Measurements from ENCODE around the gene RSPH6A. TPM values are rescaled to one million over a fixed set of nuclear protein-coding genes. Genes with fewer than 3 reads are reported as not detected.
"Not testable (repeated sequence)": the region's sequence is repeated elsewhere in the genome, so short reads cannot be mapped to it uniquely, and the experiment has no call there.

Gene RSPH6A
- total RNA-seq, 4 donors from 2014 or later, result not detected

DNA sequence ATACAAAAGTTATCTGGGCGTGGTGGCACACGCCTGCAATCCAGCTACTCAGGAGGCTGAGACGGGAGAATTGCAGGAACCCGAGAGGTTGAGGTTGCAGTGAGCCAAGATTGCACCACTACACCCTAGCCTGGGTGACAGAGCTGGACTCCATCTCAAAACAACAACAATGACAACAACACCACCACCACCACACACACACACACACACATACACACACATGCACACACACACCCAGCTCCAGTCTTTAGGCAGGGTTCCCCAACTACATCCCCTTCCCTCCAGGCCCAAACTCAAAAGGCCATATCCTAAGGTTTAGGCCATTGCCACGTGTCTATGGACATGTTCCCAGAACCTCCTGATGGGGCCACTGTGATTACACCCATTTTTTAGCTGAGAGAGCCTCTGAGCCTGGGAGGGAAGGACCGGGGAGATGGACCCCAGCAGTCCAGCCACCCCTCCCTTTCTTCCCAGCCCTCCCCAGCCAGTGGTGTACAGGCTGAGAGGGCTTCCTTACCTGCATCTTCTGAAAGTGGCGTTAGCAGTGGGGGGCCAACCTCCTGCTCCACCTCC, 13.4 kb downstream of the RSPH6A start:
- intact Hi-C loops (cut with DNase I; ENCODE audit: low total_unique reads), result no loop called here

GRCh38 chr19:45800070-45800553, 15.0 kb downstream of the RSPH6A start:
- TF ChIP-seq CTCF (IDR thresholded peaks at IDR 0.05) (no peak), POLR2A (IDR thresholded peaks at IDR 0.05) (no peak)
- no peak overlapping the region for H3K4me3 ChIP-seq (ENCODE audit: low read depth, poor library complexity, severe bottlenecking)
- 76 to 77% methylated on average over 8 of the region's 8 CpGs for WGBS, 2 donors
- intact Hi-C loops (cut with DNase I; ENCODE audit: low total_unique reads), result no loop called here
- DNase-seq (ENCODE audit: low spot score in 2 of 2), result no peak

More for the DNA sequence above, 13.4 kb downstream of the RSPH6A start:
- WGBS, 2 donors, result 77 to 87% methylated on average over 7 of the region's 7 CpGs
- TF ChIP-seq CTCF (IDR thresholded peaks at IDR 0.05) (no peak), POLR2A (IDR thresholded peaks at IDR 0.05) (no peak)
- no peak for DNase-seq (ENCODE audit: low spot score in 2 of 2)
- H3K4me3 ChIP-seq (ENCODE audit: low read depth, poor library complexity, severe bottlenecking), result no peak overlapping the region

GRCh38 chr19:45799541-45799940, 15.6 kb downstream of the RSPH6A start:
- DNase-seq (ENCODE audit: low spot score in 2 of 2); H3K4me3 ChIP-seq (ENCODE audit: low read depth, poor library complexity, severe bottlenecking); intact Hi-C loops (cut with DNase I; ENCODE audit: low total_unique reads): not testable (repeated sequence)
- 52 to 57% methylated on average over 5 of the region's 5 CpGs for WGBS, 2 donors

GRCh38 chr19:45798995-45799517, 16.1 kb downstream of the RSPH6A start:
- intact Hi-C loops (cut with DNase I; ENCODE audit: low total_unique reads), result no loop called here
- H3K4me3 ChIP-seq (ENCODE audit: low read depth, poor library complexity, severe bottlenecking), result no peak overlapping the region
- no peak for DNase-seq (ENCODE audit: low spot score in 2 of 2)
- TF ChIP-seq CTCF (IDR thresholded peaks at IDR 0.05) (peak in 1 of 3 donors; percentile 65), POLR2A (IDR thresholded peaks at IDR 0.05) (no peak)
- 3 to 4% methylated on average over 10 of the region's 10 CpGs for WGBS, 2 donors

DNA sequence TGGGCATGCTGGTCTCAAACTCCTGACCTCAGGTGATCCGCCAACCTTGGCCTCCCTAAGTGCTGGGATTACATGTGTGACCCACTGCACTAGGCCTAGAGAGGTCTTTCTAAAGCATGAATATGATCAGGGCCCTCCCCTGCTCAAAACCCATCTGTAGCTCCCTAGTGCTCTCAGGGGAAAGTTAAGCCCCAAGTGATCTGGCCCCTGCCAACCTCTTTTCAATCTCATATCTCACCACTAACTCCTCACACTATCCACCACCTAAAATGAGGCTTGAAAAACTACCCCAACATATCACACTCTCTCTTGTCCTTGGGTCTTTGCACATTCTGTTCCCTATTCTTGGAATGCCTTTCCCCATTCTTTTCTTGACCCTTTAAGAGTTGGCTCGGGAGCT, 20.5 kb downstream of the RSPH6A start:
- intact Hi-C loops (cut with DNase I; ENCODE audit: low total_unique reads), result no loop called here
- no peak for TF ChIP-seq CTCF (IDR thresholded peaks at IDR 0.05)
- no peak for TF ChIP-seq POLR2A (IDR thresholded peaks at IDR 0.05)
- no peak for DNase-seq (ENCODE audit: low spot score in 2 of 2)
- WGBS, 2 donors, result 80 to 86% methylated on average over 2 of the region's 2 CpGs
- no peak overlapping the region for H3K4me3 ChIP-seq (ENCODE audit: low read depth, poor library complexity, severe bottlenecking)

DNA sequence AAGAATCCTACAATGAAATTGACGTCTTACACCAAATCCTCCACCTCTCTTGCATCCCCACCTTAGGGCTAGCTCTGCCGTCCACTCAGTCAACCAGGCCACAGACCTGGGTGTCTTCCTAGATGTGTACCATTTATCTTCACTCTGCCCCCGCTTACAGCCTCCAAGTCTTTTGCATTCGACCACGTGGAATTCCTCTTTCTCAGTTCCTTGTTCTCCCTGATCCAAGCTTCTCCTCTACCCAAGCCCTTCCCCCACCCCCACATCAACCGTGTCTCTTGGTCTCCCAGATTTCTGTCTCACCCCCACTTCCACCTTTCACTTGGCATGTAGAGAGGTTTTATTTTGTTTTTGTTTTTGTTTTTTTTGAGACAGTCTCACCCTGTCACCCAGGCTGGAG, 21.2 kb downstream of the RSPH6A start:
- WGBS, 2 donors, result 55 to 56% methylated on average over 6 of the region's 6 CpGs
- intact Hi-C loops (cut with DNase I; ENCODE audit: low total_unique reads), result no loop called here
- no peak overlapping the region for H3K4me3 ChIP-seq (ENCODE audit: low read depth, poor library complexity, severe bottlenecking)
- no peak for DNase-seq (ENCODE audit: low spot score in 2 of 2)
- TF ChIP-seq POLR2A (IDR thresholded peaks at IDR 0.05), result no peak
- TF ChIP-seq CTCF (IDR thresholded peaks at IDR 0.05), result no peak

Measured in lower leg skin (tissue), 4 donors.